Measurements from ENCODE around the gene TNIP1. TPM values are rescaled to one million over a fixed set of nuclear protein-coding genes. Genes with fewer than 3 reads are reported as not detected.

TNIP1 gene
- total and polyA plus RNA-seq, 2 donors = 49.9 to 54.7 TPM

DNA sequence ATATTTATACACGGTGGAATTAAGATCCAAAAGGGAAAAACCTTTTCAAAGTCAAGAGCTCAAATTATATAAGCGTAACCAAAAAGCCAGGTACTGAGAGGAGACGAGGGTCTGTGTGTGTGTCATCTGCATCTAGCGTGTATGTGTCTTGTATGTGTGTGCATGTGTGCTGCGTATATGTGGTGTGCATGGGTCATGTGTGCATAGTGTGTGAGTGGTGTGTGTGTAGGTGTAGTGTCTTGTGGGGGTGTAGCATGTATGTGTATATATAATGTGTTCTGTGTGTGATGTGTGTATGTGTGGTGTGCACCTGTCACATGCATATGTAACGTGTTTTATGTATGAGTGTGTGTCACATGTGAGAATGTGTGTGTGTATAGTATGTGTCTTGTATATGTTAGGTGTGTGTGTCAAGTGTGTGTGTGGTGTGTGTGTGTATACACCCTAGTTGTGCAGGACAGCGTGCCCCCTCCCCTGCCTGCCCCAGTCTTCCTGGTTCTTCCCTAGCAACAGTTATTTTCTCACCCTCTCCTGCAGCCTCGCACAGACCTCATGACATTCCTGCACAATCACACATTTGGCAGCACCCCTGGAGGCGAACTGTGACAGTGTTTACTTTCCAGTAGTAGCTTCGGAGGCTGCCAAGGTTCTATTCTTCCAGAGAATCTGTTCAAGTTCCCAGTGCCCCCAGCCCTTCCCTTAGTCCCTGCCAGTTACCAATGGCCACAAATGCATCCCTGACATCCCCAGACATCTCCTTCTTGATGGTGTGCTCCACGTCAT lies 27.1 kb upstream of the TNIP1 start:
- no peak overlapping the region for H3K4me3 ChIP-seq (ENCODE audit: low read length in 2 of 2)
- WGBS = 97% methylated on average over 11 of the region's 11 CpGs
- no peaks in the 10 kb centered on the region for H3K27me3 ChIP-seq (ENCODE audit: control insufficient read depth in 2 of 2, insufficient read depth in 1 of 2, low read length in 1 of 2)
- no peak overlapping the region for H3K27ac ChIP-seq (ENCODE audit: low read depth in 1 of 2, low read length in 1 of 2)
- no peaks in the 10 kb centered on the region for H3K4me1 ChIP-seq (ENCODE audit: control insufficient read depth in 2 of 2, insufficient read depth in 2 of 2, low read length in 2 of 2)
- peaks cover 72 to 86% of the 10 kb centered on the region in 2 donors for H3K36me3 ChIP-seq (ENCODE audit: control insufficient read depth in 2 of 2, insufficient read depth in 2 of 2, low read length in 1 of 2)
- no peaks in the 10 kb centered on the region for H3K9me3 ChIP-seq (ENCODE audit: control insufficient read depth in 2 of 2, insufficient read depth in 1 of 2, low read length in 1 of 2)
- DNase-seq (ENCODE audit: low read depth in 6 of 9, low spot score in 9 of 9) = no peak

- H3K36me3 ChIP-seq (ENCODE audit: control insufficient read depth in 2 of 2, insufficient read depth in 2 of 2, low read length in 1 of 2) = peaks cover 73 to 88% of the 10 kb centered on the region in 2 donors
- no peaks in the 10 kb centered on the region for H3K27me3 ChIP-seq (ENCODE audit: control insufficient read depth in 2 of 2, insufficient read depth in 1 of 2, low read length in 1 of 2)
- H3K27ac ChIP-seq (ENCODE audit: low read depth in 1 of 2, low read length in 1 of 2) = no peak overlapping the region
- no peak overlapping the region for H3K4me3 ChIP-seq (ENCODE audit: low read length in 2 of 2)
- 97% methylated on average over 7 of the region's 7 CpGs for WGBS
- H3K4me1 ChIP-seq (ENCODE audit: control insufficient read depth in 2 of 2, insufficient read depth in 2 of 2, low read length in 2 of 2) = no peaks in the 10 kb centered on the region
- H3K9me3 ChIP-seq (ENCODE audit: control insufficient read depth in 2 of 2, insufficient read depth in 1 of 2, low read length in 1 of 2) = no peaks in the 10 kb centered on the region
- no peak for DNase-seq (ENCODE audit: low read depth in 6 of 9, low spot score in 9 of 9)
Observed at GRCh38 chr5:151107084-151107483, 26.2 kb upstream of the TNIP1 start.

- no peak for DNase-seq (ENCODE audit: low read depth in 6 of 9, low spot score in 9 of 9)
- no peak overlapping the region for H3K4me3 ChIP-seq (ENCODE audit: low read length in 2 of 2)
- no peaks in the 10 kb centered on the region for H3K27me3 ChIP-seq (ENCODE audit: control insufficient read depth in 2 of 2, insufficient read depth in 1 of 2, low read length in 1 of 2)
- H3K27ac ChIP-seq (ENCODE audit: low read depth in 1 of 2, low read length in 1 of 2) = no peak overlapping the region
- no peaks in the 10 kb centered on the region for H3K4me1 ChIP-seq (ENCODE audit: control insufficient read depth in 2 of 2, insufficient read depth in 2 of 2, low read length in 2 of 2)
- H3K36me3 ChIP-seq (ENCODE audit: control insufficient read depth in 2 of 2, insufficient read depth in 2 of 2, low read length in 1 of 2) = peaks cover 78 to 90% of the 10 kb centered on the region in 2 donors
- no peaks in the 10 kb centered on the region for H3K9me3 ChIP-seq (ENCODE audit: control insufficient read depth in 2 of 2, insufficient read depth in 1 of 2, low read length in 1 of 2)
- 100% methylated on average over 2 of the region's 2 CpGs for WGBS
Observed at GRCh38 chr5:151106509-151106908, 25.7 kb upstream of the TNIP1 start.

GRCh38 chr5:151106043-151106442 lies 25.2 kb upstream of the TNIP1 start:
- DNase-seq (ENCODE audit: low read depth in 6 of 9, low spot score in 9 of 9) = no peak
- Histone ChIP-seq H3K4me1 (ENCODE audit: control insufficient read depth in 2 of 2, insufficient read depth in 2 of 2, low read length in 2 of 2) (no peaks in the 10 kb centered on the region), H3K9me3 (ENCODE audit: control insufficient read depth in 2 of 2, insufficient read depth in 1 of 2, low read length in 1 of 2) (no peaks in the 10 kb centered on the region), H3K36me3 (ENCODE audit: control insufficient read depth in 2 of 2, insufficient read depth in 2 of 2, low read length in 1 of 2) (peaks cover 82 to 91% of the 10 kb centered on the region in 2 donors), H3K4me3 (ENCODE audit: low read length in 2 of 2) (no peak overlapping the region), H3K27me3 (ENCODE audit: control insufficient read depth in 2 of 2, insufficient read depth in 1 of 2, low read length in 1 of 2) (no peaks in the 10 kb centered on the region), H3K27ac (ENCODE audit: low read depth in 1 of 2, low read length in 1 of 2) (no peak overlapping the region)
- 96% methylated on average over 5 of the region's 5 CpGs for WGBS

DNA sequence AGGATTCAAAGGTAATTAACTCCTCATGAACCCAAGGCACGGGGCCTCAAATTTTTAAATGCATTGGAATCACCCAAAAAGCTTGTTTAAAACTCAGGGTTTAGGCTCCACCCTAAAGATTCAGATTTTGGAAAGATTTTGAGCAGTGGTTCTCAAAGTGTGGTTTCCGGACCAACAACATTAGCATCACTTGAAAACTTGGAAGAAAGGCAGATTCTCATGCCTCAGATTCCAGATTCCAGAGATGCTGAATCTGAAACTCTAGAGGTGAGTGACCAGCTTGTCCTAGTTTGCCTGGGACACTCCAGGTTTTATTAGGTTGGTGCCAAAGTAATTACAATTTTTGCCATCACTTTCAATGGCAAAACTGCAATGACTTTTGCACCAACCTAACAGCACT lies 24.7 kb upstream of the TNIP1 start:
- Histone ChIP-seq H3K27me3 (ENCODE audit: control insufficient read depth in 2 of 2, insufficient read depth in 1 of 2, low read length in 1 of 2) (no peaks in the 10 kb centered on the region), H3K36me3 (ENCODE audit: control insufficient read depth in 2 of 2, insufficient read depth in 2 of 2, low read length in 1 of 2) (peaks cover 82 to 90% of the 10 kb centered on the region in 2 donors), H3K27ac (ENCODE audit: low read depth in 1 of 2, low read length in 1 of 2) (no peak overlapping the region), H3K4me1 (ENCODE audit: control insufficient read depth in 2 of 2, insufficient read depth in 2 of 2, low read length in 2 of 2) (no peaks in the 10 kb centered on the region), H3K4me3 (ENCODE audit: low read length in 2 of 2) (no peak overlapping the region), H3K9me3 (ENCODE audit: control insufficient read depth in 2 of 2, insufficient read depth in 1 of 2, low read length in 1 of 2) (no peaks in the 10 kb centered on the region)
- WGBS = 96% methylated on average over 2 of the region's 2 CpGs
- no peak for DNase-seq (ENCODE audit: low read depth in 6 of 9, low spot score in 9 of 9)

DNA sequence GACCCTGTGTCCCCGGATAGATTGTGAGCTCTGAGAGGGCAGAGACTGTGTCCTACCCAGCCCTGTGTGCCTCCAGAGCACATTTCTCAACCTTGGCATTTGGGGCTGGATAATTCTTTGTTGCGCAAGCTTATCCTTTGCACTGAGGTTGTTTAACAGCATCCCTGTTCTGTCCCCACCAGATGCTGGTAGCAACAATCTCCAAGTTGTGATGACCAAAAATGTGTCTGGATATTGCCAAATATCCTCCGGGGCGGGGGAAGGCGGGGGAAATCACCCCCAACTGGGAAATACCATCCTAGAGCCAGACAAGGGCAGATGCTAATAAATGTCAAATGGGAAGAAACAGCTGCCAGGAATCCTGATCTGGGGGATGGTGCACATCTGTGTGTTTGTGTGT lies 24.0 kb upstream of the TNIP1 start:
- 87% methylated on average over 5 of the region's 5 CpGs for WGBS
- H3K4me3 ChIP-seq (ENCODE audit: low read length in 2 of 2) = no peak overlapping the region
- no peaks in the 10 kb centered on the region for H3K9me3 ChIP-seq (ENCODE audit: control insufficient read depth in 2 of 2, insufficient read depth in 1 of 2, low read length in 1 of 2)
- no peak overlapping the region for H3K27ac ChIP-seq (ENCODE audit: low read depth in 1 of 2, low read length in 1 of 2)
- DNase-seq (ENCODE audit: low read depth in 6 of 9, low spot score in 9 of 9) = no peak
- no peaks in the 10 kb centered on the region for H3K4me1 ChIP-seq (ENCODE audit: control insufficient read depth in 2 of 2, insufficient read depth in 2 of 2, low read length in 2 of 2)
- no peaks in the 10 kb centered on the region for H3K27me3 ChIP-seq (ENCODE audit: control insufficient read depth in 2 of 2, insufficient read depth in 1 of 2, low read length in 1 of 2)
- peaks cover 80 to 83% of the 10 kb centered on the region in 2 donors for H3K36me3 ChIP-seq (ENCODE audit: control insufficient read depth in 2 of 2, insufficient read depth in 2 of 2, low read length in 1 of 2)

DNA sequence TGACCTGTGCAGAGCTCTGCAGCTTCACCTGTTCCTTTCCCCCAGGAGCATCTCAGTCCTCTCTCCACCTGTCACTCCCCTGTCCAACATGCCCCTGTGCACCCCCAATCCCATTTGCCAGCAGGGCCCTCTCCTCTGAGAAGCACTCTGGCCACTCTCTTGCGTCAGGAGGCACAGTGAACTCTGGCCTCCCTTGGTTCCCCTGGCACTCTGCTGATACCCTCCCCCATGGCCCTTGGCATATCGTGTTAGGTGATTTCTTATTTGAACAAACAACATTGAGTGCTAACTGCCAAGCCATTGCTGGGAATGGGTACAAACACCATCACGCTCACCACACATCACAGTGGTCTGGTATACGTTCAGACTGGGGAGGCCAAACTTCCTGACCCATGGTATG lies 20.9 kb upstream of the TNIP1 start:
- 97% methylated on average over 4 of the region's 4 CpGs for WGBS
- no peaks in the 10 kb centered on the region for H3K27me3 ChIP-seq (ENCODE audit: control insufficient read depth in 2 of 2, insufficient read depth in 1 of 2, low read length in 1 of 2)
- H3K36me3 ChIP-seq (ENCODE audit: control insufficient read depth in 2 of 2, insufficient read depth in 2 of 2, low read length in 1 of 2) = peaks cover 55 to 64% of the 10 kb centered on the region in 2 donors
- no peak overlapping the region for H3K27ac ChIP-seq (ENCODE audit: low read depth in 1 of 2, low read length in 1 of 2)
- H3K9me3 ChIP-seq (ENCODE audit: control insufficient read depth in 2 of 2, insufficient read depth in 1 of 2, low read length in 1 of 2) = no peaks in the 10 kb centered on the region
- no peak overlapping the region for H3K4me3 ChIP-seq (ENCODE audit: low read length in 2 of 2)
- no peak for DNase-seq (ENCODE audit: low read depth in 6 of 9, low spot score in 9 of 9)
- H3K4me1 ChIP-seq (ENCODE audit: control insufficient read depth in 2 of 2, insufficient read depth in 2 of 2, low read length in 2 of 2) = peaks cover 3 to 23% of the 10 kb centered on the region in 2 donors

DNA sequence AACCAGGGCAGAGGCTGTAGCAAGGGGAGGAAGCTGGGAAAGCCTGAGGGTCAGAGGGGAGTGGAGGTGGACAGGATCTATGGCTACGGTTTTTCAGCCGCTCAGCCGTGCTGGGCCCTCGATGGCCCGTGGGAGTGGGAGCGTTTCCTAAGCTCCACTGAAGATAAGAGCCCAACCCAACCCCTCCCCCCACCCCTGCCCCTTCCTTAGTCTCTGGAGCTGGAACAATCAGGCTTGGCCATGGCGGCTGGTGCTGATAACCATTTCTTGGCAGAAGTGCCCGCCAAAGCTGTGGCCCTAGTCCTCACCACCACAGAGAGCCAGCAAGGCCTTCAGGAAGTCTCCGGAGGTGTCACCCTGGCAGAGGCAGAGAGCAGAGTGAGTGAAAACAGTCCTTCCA lies 20.3 kb upstream of the TNIP1 start:
- peaks cover 3 to 23% of the 10 kb centered on the region in 2 donors for H3K4me1 ChIP-seq (ENCODE audit: control insufficient read depth in 2 of 2, insufficient read depth in 2 of 2, low read length in 2 of 2)
- no peak overlapping the region for H3K4me3 ChIP-seq (ENCODE audit: low read length in 2 of 2)
- H3K27ac ChIP-seq (ENCODE audit: low read depth in 1 of 2, low read length in 1 of 2) = no peak overlapping the region
- H3K27me3 ChIP-seq (ENCODE audit: control insufficient read depth in 2 of 2, insufficient read depth in 1 of 2, low read length in 1 of 2) = no peaks in the 10 kb centered on the region
- no peak for DNase-seq (ENCODE audit: low read depth in 6 of 9, low spot score in 9 of 9)
- H3K9me3 ChIP-seq (ENCODE audit: control insufficient read depth in 2 of 2, insufficient read depth in 1 of 2, low read length in 1 of 2) = no peaks in the 10 kb centered on the region
- peaks cover 53 to 58% of the 10 kb centered on the region in 2 donors for H3K36me3 ChIP-seq (ENCODE audit: control insufficient read depth in 2 of 2, insufficient read depth in 2 of 2, low read length in 1 of 2)
- WGBS = 94% methylated on average over 9 of the region's 9 CpGs

GRCh38 chr5:151100681-151101080 lies 19.8 kb upstream of the TNIP1 start:
- Histone ChIP-seq H3K27ac (ENCODE audit: low read depth in 1 of 2, low read length in 1 of 2) (no peak overlapping the region), H3K4me1 (ENCODE audit: control insufficient read depth in 2 of 2, insufficient read depth in 2 of 2, low read length in 2 of 2) (peaks cover 3 to 27% of the 10 kb centered on the region in 2 donors), H3K36me3 (ENCODE audit: control insufficient read depth in 2 of 2, insufficient read depth in 2 of 2, low read length in 1 of 2) (peaks cover 51 to 54% of the 10 kb centered on the region in 2 donors), H3K9me3 (ENCODE audit: control insufficient read depth in 2 of 2, insufficient read depth in 1 of 2, low read length in 1 of 2) (no peaks in the 10 kb centered on the region), H3K4me3 (ENCODE audit: low read length in 2 of 2) (no peak overlapping the region), H3K27me3 (ENCODE audit: control insufficient read depth in 2 of 2, insufficient read depth in 1 of 2, low read length in 1 of 2) (no peaks in the 10 kb centered on the region)
- 82% methylated on average over 4 of the region's 4 CpGs for WGBS
- DNase-seq (ENCODE audit: low read depth in 6 of 9, low spot score in 9 of 9) = no peak

All from thymus (tissue), 11 donors.